Immature natural killer cell (primary cell): ENCODE results near the gene RGS6. TPM values are rescaled to one million over a fixed set of nuclear protein-coding genes. Genes with fewer than 3 reads are reported as not detected.

Experiments used
- DNase-seq, 3 donors: peaks; one replicate each; pipeline ENCODE4 v3.0.0; 2022; ENCODE audit warnings: mixed read lengths in 1 of 3
- H3K27ac Mint-ChIP-seq, 6 donors: one replicate each; pipeline ENCODE4 v1.8.0; 2020; ENCODE audit warnings: mixed read lengths in 6 of 6, mild to moderate bottlenecking in 5 of 6, inconsistent platforms in 4 of 6, moderate library complexity in 3 of 6
- H3K27me3 Mint-ChIP-seq, 3 donors: one replicate each; pipeline ENCODE4 v1.8.0; 2020 to 2021; ENCODE audit warnings: low read depth in 3 of 3, mild to moderate bottlenecking in 3 of 3, mixed read lengths in 3 of 3, moderate library complexity in 3 of 3, inconsistent platforms in 1 of 3
- H3K36me3 Mint-ChIP-seq, 3 donors: one replicate each; pipeline ENCODE4 v1.8.0; 2020; ENCODE audit warnings: mixed read lengths in 3 of 3, inconsistent platforms in 2 of 3, mild to moderate bottlenecking in 2 of 3
- H3K4me1 Mint-ChIP-seq, 2 donors: one replicate each; pipeline ENCODE4 v1.8.0; 2020; ENCODE audit warnings: inconsistent platforms in 2 of 2, mild to moderate bottlenecking in 2 of 2, mixed read lengths in 2 of 2, moderate library complexity in 1 of 2
- H3K4me3 Mint-ChIP-seq, 5 donors: one replicate each; pipeline ENCODE4 v1.8.0; 2020; ENCODE audit warnings: mild to moderate bottlenecking in 5 of 5, mixed read lengths in 5 of 5, inconsistent platforms in 3 of 5, moderate library complexity in 3 of 5
- H3K9me3 Mint-ChIP-seq, 6 donors: one replicate each; pipeline ENCODE4 v1.8.0; 2020; ENCODE audit warnings: mild to moderate bottlenecking in 6 of 6, mixed read lengths in 6 of 6, inconsistent platforms in 4 of 6, moderate library complexity in 3 of 6
- polyA plus RNA-seq, 3 donors: library from polyadenylated mRNA; unstranded; fragments of 300-500 nt; fragmentation: Illumina TruSeq; gene quantifications; one replicate each; pipeline ENCODE4 v1.2.3, GENCODE V29; 2021

The RGS6 gene
- polyA plus RNA-seq, 3 donors from 2014 or later, result 0.34 to 0.37 TPM; not detected in 1

DNA sequence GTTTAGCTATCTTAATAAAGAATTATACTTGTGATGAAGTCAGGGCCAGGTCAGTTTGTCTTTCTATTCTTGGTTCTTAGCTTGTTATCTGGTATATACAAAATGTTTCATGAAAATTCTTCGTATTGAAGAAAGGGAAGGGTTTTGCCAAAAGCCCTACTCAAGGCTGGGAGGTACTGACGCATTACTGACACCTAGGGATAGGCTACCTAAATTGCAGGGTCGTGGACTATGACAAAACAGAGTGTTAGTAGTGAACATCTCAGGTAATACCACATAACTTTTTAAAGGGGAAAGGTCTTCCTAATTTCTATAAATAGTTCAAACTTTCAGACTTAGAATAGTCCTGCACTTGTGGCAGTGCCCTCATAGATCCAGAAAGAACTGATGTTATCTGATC is 246.3 kb downstream of the RGS6 start:
- peaks cover 0 to 6% (median 5%) of the 10 kb centered on the region in 3 donors for H3K27me3 Mint-ChIP-seq
- H3K4me1 Mint-ChIP-seq, result no peaks in the 10 kb centered on the region
- peaks cover 0 to 10% (median 0%) of the 10 kb centered on the region in 6 donors for H3K9me3 Mint-ChIP-seq
- DNase-seq, result no peak
- H3K27ac Mint-ChIP-seq, result no peak overlapping the region
- H3K36me3 Mint-ChIP-seq, result no peaks in the 10 kb centered on the region
- no peak overlapping the region for H3K4me3 Mint-ChIP-seq

GRCh38 chr14:72182708-72183432 is 250.6 kb downstream of the RGS6 start:
- Mint-ChIP-seq H3K4me3 (no peak overlapping the region), H3K4me1 (no peaks in the 10 kb centered on the region), H3K9me3 (peaks cover 0 to 10% (median 0%) of the 10 kb centered on the region in 6 donors), H3K27ac (no peak overlapping the region), H3K36me3 (no peaks in the 10 kb centered on the region), H3K27me3 (peaks cover 2 to 4% (median 3%) of the 10 kb centered on the region in 3 donors)
- no peak for DNase-seq

GRCh38 chr14:72183631-72184030 is 251.4 kb downstream of the RGS6 start:
- Mint-ChIP-seq H3K4me1 (no peaks in the 10 kb centered on the region), H3K36me3 (no peaks in the 10 kb centered on the region), H3K9me3 (peaks cover 0 to 10% (median 0%) of the 10 kb centered on the region in 6 donors), H3K27ac (no peak overlapping the region), H3K27me3 (peaks cover 2 to 4% (median 3%) of the 10 kb centered on the region in 3 donors), H3K4me3 (no peak overlapping the region)
- no peak for DNase-seq

DNA sequence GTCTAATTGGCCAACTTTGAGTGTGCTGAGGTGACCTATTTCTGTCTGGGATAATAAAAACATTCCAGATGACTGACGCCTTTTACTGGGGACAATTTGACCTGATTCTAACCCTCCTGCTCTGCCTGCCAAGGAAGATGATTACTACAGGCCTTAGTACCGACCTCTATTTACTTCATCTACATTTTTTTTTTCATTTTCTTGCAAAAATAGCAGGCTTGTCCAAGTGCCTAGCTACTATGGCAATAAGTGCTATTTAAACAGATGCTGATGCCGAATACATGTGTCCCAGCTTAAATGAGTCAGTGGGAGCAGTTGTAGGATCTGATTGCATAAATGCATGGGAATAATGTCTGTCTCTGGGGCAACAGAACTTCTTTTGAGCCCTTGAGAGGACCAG is 254.3 kb downstream of the RGS6 start:
- no peak for DNase-seq
- no peak overlapping the region for H3K27ac Mint-ChIP-seq
- no peaks in the 10 kb centered on the region for H3K4me1 Mint-ChIP-seq
- no peaks in the 10 kb centered on the region for H3K9me3 Mint-ChIP-seq
- no peak overlapping the region for H3K4me3 Mint-ChIP-seq
- H3K36me3 Mint-ChIP-seq, result no peaks in the 10 kb centered on the region
- peaks cover 0 to 3% (median 2%) of the 10 kb centered on the region in 3 donors for H3K27me3 Mint-ChIP-seq

- Mint-ChIP-seq H3K4me1 (no peaks in the 10 kb centered on the region), H3K27ac (no peak overlapping the region), H3K4me3 (no peak overlapping the region), H3K27me3 (peaks cover 0 to 5% (median 2%) of the 10 kb centered on the region in 3 donors), H3K36me3 (no peaks in the 10 kb centered on the region), H3K9me3 (peaks cover 0 to 1% (median 0%) of the 10 kb centered on the region in 6 donors)
- DNase-seq, result no peak
Measured at GRCh38 chr14:72196237-72197015, 264.2 kb downstream of the RGS6 start.

- H3K9me3 Mint-ChIP-seq, result no peaks in the 10 kb centered on the region
- H3K27me3 Mint-ChIP-seq, result peaks cover 2 to 9% (median 2%) of the 10 kb centered on the region in 3 donors
- no peaks in the 10 kb centered on the region for H3K36me3 Mint-ChIP-seq
- H3K27ac Mint-ChIP-seq, result no peak overlapping the region
- no peak for DNase-seq
- H3K4me3 Mint-ChIP-seq, result no peak overlapping the region
- H3K4me1 Mint-ChIP-seq, result no peaks in the 10 kb centered on the region
Measured at GRCh38 chr14:72201645-72202044, 269.4 kb downstream of the RGS6 start.

- DNase-seq, result no peak
- Mint-ChIP-seq H3K4me1 (no peaks in the 10 kb centered on the region), H3K9me3 (peaks cover 0 to 2% (median 0%) of the 10 kb centered on the region in 6 donors), H3K4me3 (no peak overlapping the region), H3K36me3 (no peaks in the 10 kb centered on the region), H3K27me3 (peaks cover 2 to 4% (median 4%) of the 10 kb centered on the region in 3 donors), H3K27ac (no peak overlapping the region)
Measured at GRCh38 chr14:72213424-72213823, 281.2 kb downstream of the RGS6 start.

- H3K4me1 Mint-ChIP-seq, result no peaks in the 10 kb centered on the region
- H3K9me3 Mint-ChIP-seq, result peaks cover 0 to 2% (median 0%) of the 10 kb centered on the region in 6 donors
- peaks cover 2 to 4% (median 4%) of the 10 kb centered on the region in 3 donors for H3K27me3 Mint-ChIP-seq
- H3K4me3 Mint-ChIP-seq, result no peak overlapping the region
- no peak for DNase-seq
- no peak overlapping the region for H3K27ac Mint-ChIP-seq
- H3K36me3 Mint-ChIP-seq, result no peaks in the 10 kb centered on the region
Measured at GRCh38 chr14:72215080-72215479, 282.9 kb downstream of the RGS6 start.

GRCh38 chr14:72217135-72217534 is 284.9 kb downstream of the RGS6 start:
- DNase-seq, result no peak
- H3K27ac Mint-ChIP-seq, result no peak overlapping the region
- peaks cover 1 to 7% (median 7%) of the 10 kb centered on the region in 3 donors for H3K27me3 Mint-ChIP-seq
- H3K9me3 Mint-ChIP-seq, result peaks cover 0 to 6% (median under 1%) of the 10 kb centered on the region in 6 donors
- no peak overlapping the region for H3K4me3 Mint-ChIP-seq
- no peaks in the 10 kb centered on the region for H3K36me3 Mint-ChIP-seq
- H3K4me1 Mint-ChIP-seq, result no peaks in the 10 kb centered on the region

GRCh38 chr14:72222046-72222445 is 289.8 kb downstream of the RGS6 start:
- H3K36me3 Mint-ChIP-seq, result no peaks in the 10 kb centered on the region
- H3K4me3 Mint-ChIP-seq, result no peak overlapping the region
- no peak overlapping the region for H3K27ac Mint-ChIP-seq
- no peak for DNase-seq
- no peaks in the 10 kb centered on the region for H3K4me1 Mint-ChIP-seq
- H3K27me3 Mint-ChIP-seq, result peaks cover 0 to 6% (median 2%) of the 10 kb centered on the region in 3 donors
- H3K9me3 Mint-ChIP-seq, result peaks cover 0 to 6% (median 0%) of the 10 kb centered on the region in 6 donors

- no peak overlapping the region for H3K27ac Mint-ChIP-seq
- peaks cover 0 to 7% (median 1%) of the 10 kb centered on the region in 3 donors for H3K27me3 Mint-ChIP-seq
- peaks cover 17 to 27% of the 10 kb centered on the region in 2 donors for H3K4me1 Mint-ChIP-seq
- no peak for DNase-seq
- no peaks in the 10 kb centered on the region for H3K9me3 Mint-ChIP-seq
- H3K36me3 Mint-ChIP-seq, result no peaks in the 10 kb centered on the region
- no peak overlapping the region for H3K4me3 Mint-ChIP-seq
Measured at GRCh38 chr14:72236629-72237028, 304.4 kb downstream of the RGS6 start.

DNA sequence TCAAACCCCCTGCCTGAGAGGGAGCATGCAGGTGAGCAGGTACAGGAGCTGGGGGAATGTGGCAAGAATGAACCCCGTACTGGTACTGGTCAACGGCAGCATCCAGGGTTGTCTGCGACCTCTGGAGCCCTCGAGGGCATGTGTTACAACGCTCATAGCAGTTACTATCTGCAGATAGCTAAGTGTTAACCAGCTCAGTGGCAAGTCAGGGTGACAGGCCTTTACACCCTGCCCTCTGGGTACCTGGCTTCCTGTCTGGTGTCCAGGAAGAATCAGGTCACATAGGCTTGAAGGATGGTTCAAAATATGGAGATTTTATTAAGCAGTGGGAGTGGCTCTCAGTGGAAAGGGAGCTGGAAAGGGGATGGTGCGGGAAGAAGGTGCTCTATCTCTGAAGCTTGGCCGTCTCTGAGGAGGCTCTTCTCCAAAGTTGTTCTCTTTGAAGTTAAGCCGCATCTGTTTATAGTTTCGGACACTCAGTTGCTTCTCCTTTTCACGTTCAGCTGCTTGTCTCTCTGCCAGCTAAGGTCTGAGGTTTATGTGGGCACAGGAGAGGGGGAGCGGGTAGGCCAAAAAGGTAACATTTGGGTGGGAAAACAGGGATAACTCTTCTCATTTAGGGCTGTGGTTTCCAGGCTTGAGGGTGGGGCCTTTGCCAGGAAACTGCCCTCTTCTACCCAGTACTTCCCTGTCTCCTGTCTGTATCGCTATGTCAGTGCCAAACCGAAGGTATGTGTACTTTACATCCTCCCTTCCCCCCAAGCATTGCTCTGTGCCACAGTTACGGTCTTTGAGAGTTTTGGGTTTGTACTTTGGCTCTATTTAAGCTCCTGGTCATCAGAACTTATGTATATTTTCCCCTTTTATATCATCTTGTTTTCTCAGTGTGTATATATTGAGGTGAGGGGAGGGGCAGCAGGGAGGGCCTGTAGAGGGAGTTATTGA is 305.8 kb downstream of the RGS6 start:
- Mint-ChIP-seq H3K4me3 (peak overlapping the region; percentile 33 to 54 (median 52)), H3K4me1 (peaks cover 17 to 27% of the 10 kb centered on the region in 2 donors), H3K27me3 (peaks cover 0 to 4% (median 0%) of the 10 kb centered on the region in 3 donors), H3K9me3 (no peaks in the 10 kb centered on the region), H3K27ac (peak overlapping the region; percentile 14 to 78 (median 72)), H3K36me3 (no peaks in the 10 kb centered on the region)
- DNase-seq, result peak; percentile 4 to 28 (median 26)
